ENCODE data around the gene MUC22.

GRCh38 chr6:30979690-30980089, 30.6 kb upstream of the MUC22 start:
- TF ChIP-seq CTCF (IDR thresholded peaks at IDR 0.05; ENCODE audit: low read length) = no peak
- no peak for TF ChIP-seq EZH2 (IDR thresholded peaks at IDR 0.05; ENCODE audit: borderline replicate concordance, low read length)
